GM12872 (cell line): ENCODE results near the gene KLHDC8A.

Experiments
- TF ChIP-seq, protein P1 (sequence below): IDR thresholded peaks from 3 replicates; pipeline ENCODE4 v1.5.1; 2011; ENCODE audit warnings: low read depth, mild to moderate bottlenecking, low read length, moderate library complexity; ENCODE audit not compliant: insufficient read depth

The KLHDC8A gene

DNA sequence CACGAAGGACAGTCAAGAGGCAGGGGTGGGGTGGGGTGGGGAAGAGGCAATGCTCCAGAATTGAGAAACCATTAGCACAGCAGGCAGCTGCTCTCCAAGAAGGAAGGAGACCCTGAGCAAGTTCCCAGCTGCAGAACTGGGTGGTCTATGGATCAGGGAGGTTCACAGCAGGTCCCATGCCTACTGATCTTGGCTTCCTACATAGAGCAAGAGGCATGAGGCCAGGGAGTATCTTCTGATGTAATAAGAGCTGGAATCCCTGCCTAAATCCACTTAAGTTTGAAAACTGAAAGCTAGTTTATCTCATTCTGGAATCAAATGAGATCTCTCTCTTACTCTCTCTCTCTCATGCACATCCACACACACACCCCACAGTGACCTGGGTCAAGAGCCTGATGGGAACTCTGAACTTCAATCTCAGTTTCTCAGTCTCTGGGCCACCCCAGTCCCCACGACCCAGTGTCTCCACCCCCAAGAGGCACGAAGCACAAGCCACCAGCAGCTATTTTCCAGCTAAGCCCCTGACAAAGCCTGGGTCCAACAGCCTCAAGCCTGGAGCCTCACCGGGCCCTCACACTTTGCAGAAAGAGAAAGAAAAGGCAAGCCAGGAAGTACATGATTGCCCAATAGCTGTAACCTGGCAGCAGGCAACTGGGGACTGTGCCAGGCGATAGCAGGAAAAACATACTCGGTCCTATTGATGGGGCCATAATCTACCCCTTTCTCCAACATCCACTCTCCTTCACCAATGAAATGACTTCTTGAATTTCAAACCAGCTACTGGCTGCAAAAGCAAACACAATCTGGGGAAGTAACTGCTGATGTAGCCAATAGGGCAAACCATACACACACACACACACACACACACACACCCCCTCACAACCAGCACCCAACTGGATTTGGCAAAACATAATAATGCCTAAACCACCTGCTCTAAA, 37.4 kb downstream of the KLHDC8A start:
- TF ChIP-seq, protein P1, sequence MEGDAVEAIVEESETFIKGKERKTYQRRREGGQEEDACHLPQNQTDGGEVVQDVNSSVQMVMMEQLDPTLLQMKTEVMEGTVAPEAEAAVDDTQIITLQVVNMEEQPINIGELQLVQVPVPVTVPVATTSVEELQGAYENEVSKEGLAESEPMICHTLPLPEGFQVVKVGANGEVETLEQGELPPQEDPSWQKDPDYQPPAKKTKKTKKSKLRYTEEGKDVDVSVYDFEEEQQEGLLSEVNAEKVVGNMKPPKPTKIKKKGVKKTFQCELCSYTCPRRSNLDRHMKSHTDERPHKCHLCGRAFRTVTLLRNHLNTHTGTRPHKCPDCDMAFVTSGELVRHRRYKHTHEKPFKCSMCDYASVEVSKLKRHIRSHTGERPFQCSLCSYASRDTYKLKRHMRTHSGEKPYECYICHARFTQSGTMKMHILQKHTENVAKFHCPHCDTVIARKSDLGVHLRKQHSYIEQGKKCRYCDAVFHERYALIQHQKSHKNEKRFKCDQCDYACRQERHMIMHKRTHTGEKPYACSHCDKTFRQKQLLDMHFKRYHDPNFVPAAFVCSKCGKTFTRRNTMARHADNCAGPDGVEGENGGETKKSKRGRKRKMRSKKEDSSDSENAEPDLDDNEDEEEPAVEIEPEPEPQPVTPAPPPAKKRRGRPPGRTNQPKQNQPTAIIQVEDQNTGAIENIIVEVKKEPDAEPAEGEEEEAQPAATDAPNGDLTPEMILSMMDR = no peak

GRCh38 chr1:205318231-205318991, 38.3 kb downstream of the KLHDC8A start:
- TF ChIP-seq, protein P1 = no peak

DNA sequence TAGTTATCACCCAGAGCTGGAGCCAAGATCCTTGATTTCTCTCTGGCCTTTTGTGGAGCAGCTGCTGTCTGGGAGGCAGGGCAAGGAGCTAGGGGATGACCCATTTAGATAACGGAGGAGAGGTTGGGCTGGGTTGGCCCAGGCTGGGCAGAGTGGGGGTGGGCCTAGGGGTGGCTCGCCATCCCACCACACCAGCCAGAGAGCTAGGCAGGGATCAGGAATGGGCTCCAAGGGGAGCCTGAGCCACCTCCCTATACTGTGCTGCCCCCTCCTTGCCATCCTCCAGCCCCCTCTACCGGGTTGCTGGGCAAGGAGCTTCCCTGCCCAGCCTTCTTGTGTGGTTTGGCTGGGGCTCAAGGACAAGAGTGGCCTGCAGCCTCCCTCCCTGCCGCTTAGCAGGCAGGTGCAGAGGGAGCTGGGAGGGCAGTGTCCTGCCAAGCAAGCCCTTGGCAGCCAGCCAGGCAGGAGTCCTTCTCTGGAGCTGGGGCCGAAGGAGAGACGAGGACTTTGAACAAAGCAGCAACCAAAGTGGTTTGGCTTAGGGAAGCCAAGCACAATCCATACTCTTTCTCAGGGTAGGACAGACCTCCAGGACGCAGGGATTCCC, 39.3 kb downstream of the KLHDC8A start:
- TF ChIP-seq, protein P1 = no peak

- TF ChIP-seq, protein P1 = no peak
Observed at GRCh38 chr1:205316161-205316566, 40.6 kb downstream of the KLHDC8A start.

DNA sequence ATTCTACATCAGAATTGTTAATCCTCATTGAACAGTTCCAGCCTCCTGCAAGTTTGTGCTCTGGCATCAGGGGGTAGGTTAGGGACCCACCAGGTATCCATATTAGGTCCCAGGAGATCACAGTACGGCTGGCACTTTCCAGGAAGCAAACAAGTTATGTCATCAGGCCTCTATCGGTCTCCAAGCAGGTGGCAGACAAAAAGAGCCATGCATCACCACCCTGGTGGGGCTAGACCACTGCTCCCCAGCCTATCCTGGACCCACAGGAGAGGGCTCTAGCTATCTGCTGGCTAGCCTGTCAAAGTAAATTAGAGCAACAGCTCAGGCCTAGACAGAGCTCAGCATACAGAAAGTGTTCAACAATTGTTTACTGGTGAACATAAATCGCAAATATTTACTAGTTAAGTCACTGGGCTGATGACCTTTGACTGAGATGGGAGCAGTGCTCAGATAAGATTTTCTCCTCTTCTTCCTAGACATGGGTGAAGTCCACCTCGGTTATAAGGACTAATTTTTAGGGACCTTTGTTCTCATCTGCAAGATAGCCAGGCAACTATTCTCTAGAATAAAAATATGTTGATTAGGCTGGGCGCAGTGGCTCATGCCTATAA, 41.6 kb downstream of the KLHDC8A start:
- TF ChIP-seq, protein P1 = no peak

DNA sequence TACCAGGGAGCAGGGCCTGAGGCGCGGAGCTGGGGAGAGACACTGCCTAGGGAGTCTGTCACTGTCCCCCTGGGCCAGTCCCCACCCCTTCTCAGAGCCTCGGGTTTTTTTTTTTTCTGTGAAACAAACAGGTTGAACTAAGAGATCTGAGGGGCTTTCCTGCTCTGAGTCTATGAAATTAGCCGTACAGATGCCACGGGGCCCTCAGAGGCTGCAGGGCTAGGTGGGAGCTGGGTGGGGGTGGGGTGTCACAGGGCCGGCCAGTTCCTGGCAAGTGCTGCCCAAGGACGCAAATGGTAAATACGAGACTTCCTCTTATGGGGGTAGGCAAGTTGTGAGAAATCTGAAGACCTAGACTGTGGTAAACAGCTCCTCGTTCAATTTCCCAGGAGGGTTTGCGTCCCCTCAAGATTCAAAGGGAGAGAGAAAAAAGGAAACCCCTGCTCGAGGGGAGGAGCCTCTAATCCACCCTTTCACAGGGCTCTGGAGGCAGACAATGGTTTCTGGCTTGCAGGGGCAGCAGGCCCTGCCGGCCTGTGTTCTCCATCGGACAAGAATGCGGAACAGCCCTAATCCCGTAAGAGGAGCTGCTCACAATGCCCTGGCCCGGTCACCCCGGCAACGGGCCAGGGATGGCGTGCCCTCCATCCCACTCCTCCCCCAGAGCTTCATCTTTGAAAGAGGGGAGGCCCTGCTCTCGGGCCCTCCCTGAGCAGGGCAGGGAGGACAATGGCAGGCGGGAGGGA, 43.0 kb downstream of the KLHDC8A start:
- TF ChIP-seq, protein P1 = no peak
